ENCODE measurements around the gene ADAMTS12. TPM values are rescaled to one million over a fixed set of nuclear protein-coding genes. Genes with fewer than 3 reads are reported as not detected.

ADAMTS12 gene
- total RNA-seq, 6 experiments from 2014 or later: 1.1 to 3.9 (median 1.7) TPM

DNA sequence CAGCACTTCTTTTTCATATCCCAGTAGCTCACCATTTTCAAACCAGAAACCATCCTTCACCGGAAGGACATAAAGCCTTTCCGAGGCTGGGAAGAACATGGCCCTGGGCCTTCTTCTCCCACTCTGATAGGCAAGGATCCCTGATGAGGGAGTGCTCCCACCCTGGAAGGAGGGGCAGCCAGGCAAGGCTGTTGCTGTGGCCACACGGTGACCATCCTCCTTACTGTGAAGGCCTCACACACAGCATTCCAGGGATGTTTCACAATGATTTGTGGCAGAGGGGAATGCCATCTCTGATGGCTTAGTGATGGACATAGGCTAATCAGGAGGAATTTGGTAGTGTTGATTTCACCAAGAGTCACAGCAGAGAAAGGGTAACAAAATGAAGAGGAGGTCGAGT lies 130.7 kb downstream of the ADAMTS12 start:
- 60% methylated on average over 3 of the region's 4 CpGs for WGBS (ENCODE audit: insufficient coverage, low coverage, low lambda C conversion rate, missing lambda C conversion rate)
- TF ChIP-seq CTCF (IDR thresholded peaks at IDR 0.05) (no peak), POLR2A (IDR thresholded peaks at IDR 0.05) (no peak)
- ATAC-seq (no peak), DNase-seq (no peak)
- intact Hi-C loops (cut with DNase I): no loop called here
- no peaks in the 10 kb centered on the region for H3K27me3 ChIP-seq
- no peaks in the 10 kb centered on the region for H3K9me3 ChIP-seq
- no peak overlapping the region for H3K27ac ChIP-seq
- H3K4me1 ChIP-seq: no peaks in the 10 kb centered on the region
- H3K4me3 ChIP-seq: no peak overlapping the region
- no peaks in the 10 kb centered on the region for H3K36me3 ChIP-seq

DNA sequence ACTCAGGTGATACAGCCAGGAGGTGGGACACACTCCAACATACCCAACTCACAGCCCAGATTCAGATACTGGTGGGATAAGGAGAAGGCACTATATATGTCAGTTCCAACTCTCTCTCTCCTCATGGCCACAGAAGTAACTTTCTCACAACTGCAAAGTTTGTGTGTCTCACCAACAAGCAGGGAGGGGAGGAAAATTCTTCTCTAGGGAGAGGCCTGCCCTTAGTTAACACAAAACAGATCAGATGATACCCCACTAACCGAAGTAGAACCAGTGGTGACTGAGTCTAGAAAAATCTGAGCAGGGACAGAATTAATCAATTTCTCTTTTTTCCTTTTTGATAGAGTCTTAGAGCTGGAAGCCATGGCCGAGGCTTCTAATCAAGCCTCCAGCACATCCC lies 133.1 kb downstream of the ADAMTS12 start:
- Histone ChIP-seq H3K36me3 (no peaks in the 10 kb centered on the region), H3K9me3 (no peaks in the 10 kb centered on the region), H3K27me3 (no peaks in the 10 kb centered on the region), H3K27ac (no peak overlapping the region), H3K4me3 (no peak overlapping the region), H3K4me1 (no peaks in the 10 kb centered on the region)
- TF ChIP-seq CTCF (IDR thresholded peaks at IDR 0.05) (no peak), POLR2A (IDR thresholded peaks at IDR 0.05) (no peak)
- DNase-seq (no peak), ATAC-seq (no peak)
- 31% methylated on average over 2 of the region's 2 CpGs for WGBS (ENCODE audit: insufficient coverage, low coverage, low lambda C conversion rate, missing lambda C conversion rate)
- intact Hi-C loops (cut with DNase I): no loop called here

DNA sequence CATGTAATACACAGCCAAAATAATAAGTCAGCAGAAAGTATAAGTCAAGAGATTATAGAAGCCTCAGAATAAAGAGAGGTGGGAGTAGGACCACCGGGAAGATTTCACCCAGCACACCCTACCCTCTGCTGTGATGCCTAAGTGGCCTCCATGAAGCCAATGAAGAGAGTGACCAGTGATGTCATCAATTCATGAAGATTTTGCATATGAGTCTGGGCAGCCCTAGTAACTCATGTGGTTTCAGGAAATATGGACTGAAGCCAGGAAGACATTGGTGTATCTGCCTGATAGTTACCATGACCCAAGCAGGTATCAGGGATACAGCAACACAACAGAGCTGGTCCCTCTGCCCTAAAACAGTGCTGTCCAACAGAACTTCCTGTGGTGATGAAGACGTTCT lies 135.3 kb downstream of the ADAMTS12 start:
- no peak overlapping the region for H3K27ac ChIP-seq
- no peaks in the 10 kb centered on the region for H3K9me3 ChIP-seq
- H3K36me3 ChIP-seq: no peaks in the 10 kb centered on the region
- WGBS (ENCODE audit: insufficient coverage, low coverage, low lambda C conversion rate, missing lambda C conversion rate): 44% methylated on average over 2 of the region's 2 CpGs
- TF ChIP-seq CTCF (IDR thresholded peaks at IDR 0.05) (no peak), POLR2A (IDR thresholded peaks at IDR 0.05) (no peak)
- ATAC-seq (no peak), DNase-seq (no peak)
- intact Hi-C loops (cut with DNase I): no loop called here
- H3K27me3 ChIP-seq: no peaks in the 10 kb centered on the region
- no peaks in the 10 kb centered on the region for H3K4me1 ChIP-seq
- no peak overlapping the region for H3K4me3 ChIP-seq

DNA sequence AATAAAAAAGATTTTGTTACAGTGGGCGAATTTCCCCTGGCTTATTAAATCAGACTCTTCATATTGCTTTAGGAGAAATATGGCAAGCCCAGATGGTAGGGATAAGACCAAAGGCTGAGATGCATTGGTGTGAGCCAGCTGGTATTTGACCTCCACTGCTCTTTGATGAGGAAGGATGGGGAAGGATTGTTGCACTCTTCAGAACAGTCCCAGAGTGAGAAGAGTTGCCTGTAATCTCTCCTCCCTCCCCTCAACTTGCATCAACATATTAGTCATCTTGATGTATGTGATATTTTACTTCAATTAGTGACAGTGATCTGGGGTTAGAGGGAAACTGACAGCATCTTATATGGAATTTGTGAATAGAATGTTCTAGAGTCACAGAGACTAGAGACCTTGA lies 136.6 kb downstream of the ADAMTS12 start:
- no peak for ATAC-seq
- Histone ChIP-seq H3K9me3 (no peaks in the 10 kb centered on the region), H3K36me3 (no peaks in the 10 kb centered on the region), H3K4me3 (no peak overlapping the region), H3K4me1 (no peaks in the 10 kb centered on the region), H3K27ac (no peak overlapping the region), H3K27me3 (no peaks in the 10 kb centered on the region)
- intact Hi-C loops (cut with DNase I): no loop called here
- WGBS (ENCODE audit: insufficient coverage, low coverage, low lambda C conversion rate, missing lambda C conversion rate): 36% methylated on average over 1 of the region's 1 CpG
- no peak for DNase-seq
- TF ChIP-seq POLR2A (IDR thresholded peaks at IDR 0.05): no peak
- no peak for TF ChIP-seq CTCF (IDR thresholded peaks at IDR 0.05)

- Histone ChIP-seq H3K27ac (no peak overlapping the region), H3K9me3 (no peaks in the 10 kb centered on the region), H3K36me3 (no peaks in the 10 kb centered on the region), H3K27me3 (no peaks in the 10 kb centered on the region), H3K4me3 (no peak overlapping the region), H3K4me1 (no peaks in the 10 kb centered on the region)
- intact Hi-C loops (cut with DNase I): no loop called here
- ATAC-seq (no peak), DNase-seq (no peak)
- WGBS (ENCODE audit: insufficient coverage, low coverage, low lambda C conversion rate, missing lambda C conversion rate): 65% methylated on average over 4 of the region's 4 CpGs
- no peak for TF ChIP-seq POLR2A (IDR thresholded peaks at IDR 0.05)
- TF ChIP-seq CTCF (IDR thresholded peaks at IDR 0.05): no peak
Observed at GRCh38 chr5:33753704-33754103, 138.1 kb downstream of the ADAMTS12 start.
